Neural cell (in vitro differentiated cells): ENCODE measurements around the gene UNC13B.

ENCODE experiments used
- EP300 ChIP-seq: fragments of 450-650 bp; conservative IDR thresholded peaks from 2 replicates; pipeline ENCODE4 v1.6.1; 2014; ENCODE audit warnings: antibody characterized with exemption, mild to moderate bottlenecking, moderate library complexity; ENCODE audit not compliant: poor library complexity, severe bottlenecking
- EZH2 ChIP-seq: fragments of 200-600, 300-800 bp; shearing (Covaris generic), sonication (generic); IDR thresholded peaks from 2 replicates; pipeline ENCODE4 v1.6.1; 2014; ENCODE audit warnings: antibody characterized with exemption, low read length, borderline replicate concordance, mild to moderate bottlenecking; ENCODE audit not compliant: insufficient read depth, poor library complexity, severe bottlenecking
- POLR2AphosphoS5 ChIP-seq: IDR thresholded peaks from 2 replicates; pipeline ENCODE4 v1.6.1; 2012
- RAD21 ChIP-seq: fragments of 450-650 bp; conservative IDR thresholded peaks from 2 replicates; pipeline ENCODE4 v1.6.1; 2014; ENCODE audit warnings: antibody characterized with exemption, mild to moderate bottlenecking, moderate library complexity
- TF ChIP-seq, protein P1 (sequence below): fragments of 450-650 bp; IDR thresholded peaks from 2 replicates; pipeline ENCODE4 v1.5.1; 2014; ENCODE audit warnings: antibody characterized with exemption, mild to moderate bottlenecking, moderate library complexity; ENCODE audit not compliant: poor library complexity, severe bottlenecking
- TF ChIP-seq, protein P2 (sequence below): IDR thresholded peaks from 2 replicates; pipeline ENCODE4 v1.6.1; 2012; ENCODE audit warnings: borderline replicate concordance

- TF ChIP-seq EZH2 (no peak), POLR2AphosphoS5 (no peak), RAD21 (no peak), EP300 (no peak)
- TF ChIP-seq, protein P1, sequence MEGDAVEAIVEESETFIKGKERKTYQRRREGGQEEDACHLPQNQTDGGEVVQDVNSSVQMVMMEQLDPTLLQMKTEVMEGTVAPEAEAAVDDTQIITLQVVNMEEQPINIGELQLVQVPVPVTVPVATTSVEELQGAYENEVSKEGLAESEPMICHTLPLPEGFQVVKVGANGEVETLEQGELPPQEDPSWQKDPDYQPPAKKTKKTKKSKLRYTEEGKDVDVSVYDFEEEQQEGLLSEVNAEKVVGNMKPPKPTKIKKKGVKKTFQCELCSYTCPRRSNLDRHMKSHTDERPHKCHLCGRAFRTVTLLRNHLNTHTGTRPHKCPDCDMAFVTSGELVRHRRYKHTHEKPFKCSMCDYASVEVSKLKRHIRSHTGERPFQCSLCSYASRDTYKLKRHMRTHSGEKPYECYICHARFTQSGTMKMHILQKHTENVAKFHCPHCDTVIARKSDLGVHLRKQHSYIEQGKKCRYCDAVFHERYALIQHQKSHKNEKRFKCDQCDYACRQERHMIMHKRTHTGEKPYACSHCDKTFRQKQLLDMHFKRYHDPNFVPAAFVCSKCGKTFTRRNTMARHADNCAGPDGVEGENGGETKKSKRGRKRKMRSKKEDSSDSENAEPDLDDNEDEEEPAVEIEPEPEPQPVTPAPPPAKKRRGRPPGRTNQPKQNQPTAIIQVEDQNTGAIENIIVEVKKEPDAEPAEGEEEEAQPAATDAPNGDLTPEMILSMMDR: no peak
- TF ChIP-seq, protein P2, sequence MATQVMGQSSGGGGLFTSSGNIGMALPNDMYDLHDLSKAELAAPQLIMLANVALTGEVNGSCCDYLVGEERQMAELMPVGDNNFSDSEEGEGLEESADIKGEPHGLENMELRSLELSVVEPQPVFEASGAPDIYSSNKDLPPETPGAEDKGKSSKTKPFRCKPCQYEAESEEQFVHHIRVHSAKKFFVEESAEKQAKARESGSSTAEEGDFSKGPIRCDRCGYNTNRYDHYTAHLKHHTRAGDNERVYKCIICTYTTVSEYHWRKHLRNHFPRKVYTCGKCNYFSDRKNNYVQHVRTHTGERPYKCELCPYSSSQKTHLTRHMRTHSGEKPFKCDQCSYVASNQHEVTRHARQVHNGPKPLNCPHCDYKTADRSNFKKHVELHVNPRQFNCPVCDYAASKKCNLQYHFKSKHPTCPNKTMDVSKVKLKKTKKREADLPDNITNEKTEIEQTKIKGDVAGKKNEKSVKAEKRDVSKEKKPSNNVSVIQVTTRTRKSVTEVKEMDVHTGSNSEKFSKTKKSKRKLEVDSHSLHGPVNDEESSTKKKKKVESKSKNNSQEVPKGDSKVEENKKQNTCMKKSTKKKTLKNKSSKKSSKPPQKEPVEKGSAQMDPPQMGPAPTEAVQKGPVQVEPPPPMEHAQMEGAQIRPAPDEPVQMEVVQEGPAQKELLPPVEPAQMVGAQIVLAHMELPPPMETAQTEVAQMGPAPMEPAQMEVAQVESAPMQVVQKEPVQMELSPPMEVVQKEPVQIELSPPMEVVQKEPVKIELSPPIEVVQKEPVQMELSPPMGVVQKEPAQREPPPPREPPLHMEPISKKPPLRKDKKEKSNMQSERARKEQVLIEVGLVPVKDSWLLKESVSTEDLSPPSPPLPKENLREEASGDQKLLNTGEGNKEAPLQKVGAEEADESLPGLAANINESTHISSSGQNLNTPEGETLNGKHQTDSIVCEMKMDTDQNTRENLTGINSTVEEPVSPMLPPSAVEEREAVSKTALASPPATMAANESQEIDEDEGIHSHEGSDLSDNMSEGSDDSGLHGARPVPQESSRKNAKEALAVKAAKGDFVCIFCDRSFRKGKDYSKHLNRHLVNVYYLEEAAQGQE: no peak
Observed at GRCh38 chr9:35271637-35272036, 109.8 kb downstream of the UNC13B start.
